ENCODE results near the gene NPC1L1. TPM values are rescaled to one million over a fixed set of nuclear protein-coding genes. Genes with fewer than 3 reads are reported as not detected.
A peak's percentile ranks its signal among the peaks of the same experiment; 100 is the strongest.

NPC1L1 gene
- polyA plus RNA-seq, 1 donor from 2014 or later: not detected

GRCh38 chr7:44565097-44565794, 24.1 kb upstream of the NPC1L1 start:
- Histone ChIP-seq H3K27ac (ENCODE audit: low read length) (no peak overlapping the region), H3K79me2 (replicated peaks; ENCODE audit: insufficient read depth, low read length) (no peaks in the 10 kb centered on the region), H3K36me3 (ENCODE audit: insufficient read depth, low read length) (no peaks in the 10 kb centered on the region), H3F3A (ENCODE audit: insufficient read depth, low read length, poor library complexity, severe bottlenecking) (no peaks in the 10 kb centered on the region), H2AFZ (ENCODE audit: low read depth, low read length) (no peak overlapping the region), H3K9me3 (ENCODE audit: low read length) (no peaks in the 10 kb centered on the region), H3K9ac (ENCODE audit: low read length) (no peak overlapping the region), H3K4me3 (ENCODE audit: low read length) (no peak overlapping the region), H3K9me2 (ENCODE audit: insufficient read depth, low read length) (no peaks in the 10 kb centered on the region), H3K4me2 (ENCODE audit: low read length) (no peak overlapping the region), H4K20me1 (ENCODE audit: insufficient read depth) (no peaks in the 10 kb centered on the region), H3K27me3 (ENCODE audit: insufficient read depth, low read depth, low read length) (no peaks in the 10 kb centered on the region)
- TF ChIP-seq RAD21 (conservative IDR thresholded peaks at IDR 0.05): peak; percentile 67
- no peak for TF ChIP-seq REST (IDR thresholded peaks at IDR 0.05; ENCODE audit: borderline replicate concordance)
- TF ChIP-seq SMC3 (conservative IDR thresholded peaks at IDR 0.05; ENCODE audit: poor library complexity): peak; percentile 73
- TF ChIP-seq CTCF (IDR thresholded peaks at IDR 0.05; ENCODE audit: poor library complexity, severe bottlenecking): peak; percentile 77
- TF ChIP-seq POLR2AphosphoS5 (IDR thresholded peaks at IDR 0.05): no peak
- no peak for TF ChIP-seq MXI1 (conservative IDR thresholded peaks at IDR 0.05; ENCODE audit: poor library complexity, severe bottlenecking)

GRCh38 chr7:44564606-44565005, 23.5 kb upstream of the NPC1L1 start:
- Histone ChIP-seq H3K27me3 (ENCODE audit: insufficient read depth, low read depth, low read length) (no peaks in the 10 kb centered on the region), H4K20me1 (ENCODE audit: insufficient read depth) (no peaks in the 10 kb centered on the region), H3K9ac (ENCODE audit: low read length) (no peak overlapping the region), H3K36me3 (ENCODE audit: insufficient read depth, low read length) (no peaks in the 10 kb centered on the region), H3K9me3 (ENCODE audit: low read length) (no peaks in the 10 kb centered on the region), H2AFZ (ENCODE audit: low read depth, low read length) (no peak overlapping the region), H3K9me2 (ENCODE audit: insufficient read depth, low read length) (no peaks in the 10 kb centered on the region), H3K27ac (ENCODE audit: low read length) (no peak overlapping the region), H3F3A (ENCODE audit: insufficient read depth, low read length, poor library complexity, severe bottlenecking) (no peaks in the 10 kb centered on the region), H3K79me2 (replicated peaks; ENCODE audit: insufficient read depth, low read length) (no peaks in the 10 kb centered on the region), H3K4me3 (ENCODE audit: low read length) (no peak overlapping the region), H3K4me2 (ENCODE audit: low read length) (no peak overlapping the region)
- no peak for TF ChIP-seq CTCF (IDR thresholded peaks at IDR 0.05; ENCODE audit: poor library complexity, severe bottlenecking)
- no peak for TF ChIP-seq MXI1 (conservative IDR thresholded peaks at IDR 0.05; ENCODE audit: poor library complexity, severe bottlenecking)
- no peak for TF ChIP-seq EP300 (conservative IDR thresholded peaks at IDR 0.05; ENCODE audit: poor library complexity, severe bottlenecking)
- TF ChIP-seq SMC3 (conservative IDR thresholded peaks at IDR 0.05; ENCODE audit: poor library complexity): no peak
- TF ChIP-seq POLR2AphosphoS5 (IDR thresholded peaks at IDR 0.05): no peak
- no peak for TF ChIP-seq RAD21 (conservative IDR thresholded peaks at IDR 0.05)
- no peak for TF ChIP-seq EZH2 (IDR thresholded peaks at IDR 0.05; ENCODE audit: borderline replicate concordance, insufficient read depth, low read length, poor library complexity, severe bottlenecking)
- TF ChIP-seq TAF1 (IDR thresholded peaks at IDR 0.05; ENCODE audit: low read depth): no peak

All from neural cell (in vitro differentiated cells).